Right lobe of liver (tissue), 4 donors: ENCODE measurements around the gene KCNQ5.

Experiments used
- POLR2A ChIP-seq: fragments of 450-650 bp; IDR thresholded peaks from one replicate; pipeline ENCODE4 v1.6.1; 2017; ENCODE audit warnings: antibody characterized with exemption, mild to moderate bottlenecking
- TF ChIP-seq, protein P1 (sequence below), 4 donors: fragments of 200-600 bp in 3 of 4; fragments of 450-650 bp in 1 of 4; IDR thresholded peaks; one replicate each; pipeline versions ENCODE4 v1.5.1 to v1.8.0; 2016 to 2022; ENCODE audit warnings: antibody characterized with exemption in 4 of 4, mild to moderate bottlenecking in 2 of 4
- donor health status: DM: no; HTN: no; CAD: no.
- donor health status: DM: no; HTN: no; CAD: no.
- donor health status: DM: no; HTN: yes; CAD: no.

DNA sequence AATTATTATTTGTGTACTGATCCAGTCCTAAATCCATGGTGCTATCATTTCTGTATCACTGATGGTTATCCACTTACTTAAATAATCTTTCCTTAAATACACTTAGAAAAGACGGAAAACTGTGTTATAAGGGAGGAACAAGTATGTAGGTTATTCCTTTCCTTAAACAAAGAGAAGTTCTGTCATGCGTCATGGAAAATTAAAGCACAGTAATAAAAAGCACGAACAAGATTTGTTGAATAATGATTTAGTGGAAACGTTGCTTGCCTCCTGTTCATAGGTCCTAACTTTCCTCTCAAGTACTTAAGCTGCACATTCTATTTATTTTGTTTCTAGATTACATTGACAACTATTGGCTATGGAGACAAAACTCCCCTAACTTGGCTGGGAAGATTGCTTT is 483.1 kb downstream of the KCNQ5 start:
- TF ChIP-seq, protein P1, sequence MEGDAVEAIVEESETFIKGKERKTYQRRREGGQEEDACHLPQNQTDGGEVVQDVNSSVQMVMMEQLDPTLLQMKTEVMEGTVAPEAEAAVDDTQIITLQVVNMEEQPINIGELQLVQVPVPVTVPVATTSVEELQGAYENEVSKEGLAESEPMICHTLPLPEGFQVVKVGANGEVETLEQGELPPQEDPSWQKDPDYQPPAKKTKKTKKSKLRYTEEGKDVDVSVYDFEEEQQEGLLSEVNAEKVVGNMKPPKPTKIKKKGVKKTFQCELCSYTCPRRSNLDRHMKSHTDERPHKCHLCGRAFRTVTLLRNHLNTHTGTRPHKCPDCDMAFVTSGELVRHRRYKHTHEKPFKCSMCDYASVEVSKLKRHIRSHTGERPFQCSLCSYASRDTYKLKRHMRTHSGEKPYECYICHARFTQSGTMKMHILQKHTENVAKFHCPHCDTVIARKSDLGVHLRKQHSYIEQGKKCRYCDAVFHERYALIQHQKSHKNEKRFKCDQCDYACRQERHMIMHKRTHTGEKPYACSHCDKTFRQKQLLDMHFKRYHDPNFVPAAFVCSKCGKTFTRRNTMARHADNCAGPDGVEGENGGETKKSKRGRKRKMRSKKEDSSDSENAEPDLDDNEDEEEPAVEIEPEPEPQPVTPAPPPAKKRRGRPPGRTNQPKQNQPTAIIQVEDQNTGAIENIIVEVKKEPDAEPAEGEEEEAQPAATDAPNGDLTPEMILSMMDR (IDR thresholded peaks at IDR 0.05) = no peak
- TF ChIP-seq POLR2A = no peak
